Kidney epithelial cell (primary cell): ENCODE data around the gene ZNF784. TPM values are rescaled to one million over a fixed set of nuclear protein-coding genes. Genes with fewer than 3 reads are reported as not detected.

ENCODE experiments used
- DNase-seq: peaks from one replicate; pipeline ENCODE4 v3.0.0-alpha.2; 2010; ENCODE audit warnings: low read depth
- H3K27me3 ChIP-seq: 2 replicates; pipeline ENCODE4 v1.6.0; 2011; ENCODE audit warnings: low read length; ENCODE audit not compliant: control insufficient read depth, insufficient read depth
- H3K36me3 ChIP-seq: 2 replicates; pipeline ENCODE4 v1.5.1; 2011; ENCODE audit warnings: low read length; ENCODE audit not compliant: control insufficient read depth, insufficient read depth
- H3K4me3 ChIP-seq: 2 replicates; pipeline ENCODE4 v1.5.1; 2011; ENCODE audit warnings: low read depth, mild to moderate bottlenecking, control low read depth, low read length
- CTCF ChIP-seq: IDR thresholded peaks from 2 replicates; pipeline ENCODE4 v1.5.1; 2011; ENCODE audit warnings: mild to moderate bottlenecking, moderate library complexity, low read length, control low read depth, inconsistent platforms; ENCODE audit not compliant: insufficient read depth, poor library complexity, severe bottlenecking
- total RNA-seq: library from RNA; depleted of rRNA; stranded (reverse); fragments of >200 nt; gene quantifications from 2 replicates; pipeline ENCODE4 v1.2.3, GENCODE V29; 2015

Gene ZNF784
- total RNA-seq, 1 donor from 2014 or later = 3.6 TPM

GRCh38 chr19:55655648-55656040, 31.3 kb upstream of the ZNF784 start:
- Histone ChIP-seq H3K4me3 (peak overlapping the region; percentile 70), H3K36me3 (peaks cover 2% of the 10 kb centered on the region), H3K27me3 (no peaks in the 10 kb centered on the region)
- no peak for DNase-seq
- TF ChIP-seq CTCF = no peak

GRCh38 chr19:55654868-55655647, 30.7 kb upstream of the ZNF784 start, which contains the start of gene U2AF2:
Gene U2AF2 (plus strand): TSS chr19:55655035. CDS start chr19:55655105, 70 bp downstream.
- peak within 1 kb of the TSS; percentile 70 for H3K4me3 ChIP-seq
- no peaks in the 10 kb centered on the region for H3K27me3 ChIP-seq
- peaks cover 2% of the 10 kb centered on the region for H3K36me3 ChIP-seq
- no peak for DNase-seq
- TF ChIP-seq CTCF = no peak

DNA sequence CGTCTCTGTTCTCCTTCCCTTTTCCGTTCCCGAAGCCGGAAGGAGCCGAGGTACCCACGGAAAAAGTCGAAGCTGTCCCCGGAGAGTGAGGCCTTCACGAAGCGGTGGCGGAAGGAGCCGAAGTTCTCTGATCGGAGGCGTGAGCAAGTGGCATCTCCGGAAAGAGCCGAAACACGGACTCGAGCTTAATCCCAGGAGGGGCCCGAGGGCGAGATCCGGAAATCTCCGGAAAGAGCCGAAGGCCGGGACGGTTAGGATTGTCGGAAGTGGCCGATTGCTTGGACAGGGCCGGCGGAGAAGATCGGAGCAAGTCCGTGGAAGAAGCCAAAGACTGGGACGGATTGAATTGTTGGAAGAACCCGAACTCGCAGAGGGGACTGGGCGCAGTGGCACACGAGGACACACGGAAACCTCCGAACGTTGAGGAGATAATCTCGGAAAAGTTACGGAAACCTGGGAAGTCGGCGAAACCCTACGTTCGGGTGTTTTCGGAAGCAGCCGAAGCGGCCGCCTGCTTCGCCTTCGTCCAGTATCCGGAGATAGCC, 30.0 kb upstream of the ZNF784 start:
- peak; percentile 90 for DNase-seq
- Histone ChIP-seq H3K27me3 (no peaks in the 10 kb centered on the region), H3K36me3 (no peaks in the 10 kb centered on the region), H3K4me3 (peak overlapping the region; percentile 70)
- TF ChIP-seq CTCF = no peak

- Histone ChIP-seq H3K4me3 (peak overlapping the region; percentile 70), H3K27me3 (no peaks in the 10 kb centered on the region), H3K36me3 (no peaks in the 10 kb centered on the region)
- TF ChIP-seq CTCF = peak; percentile 100
- DNase-seq = peak; percentile 94
These were observed 29.4 kb upstream of the ZNF784 start for GRCh38 chr19:55653651-55654322.

DNA sequence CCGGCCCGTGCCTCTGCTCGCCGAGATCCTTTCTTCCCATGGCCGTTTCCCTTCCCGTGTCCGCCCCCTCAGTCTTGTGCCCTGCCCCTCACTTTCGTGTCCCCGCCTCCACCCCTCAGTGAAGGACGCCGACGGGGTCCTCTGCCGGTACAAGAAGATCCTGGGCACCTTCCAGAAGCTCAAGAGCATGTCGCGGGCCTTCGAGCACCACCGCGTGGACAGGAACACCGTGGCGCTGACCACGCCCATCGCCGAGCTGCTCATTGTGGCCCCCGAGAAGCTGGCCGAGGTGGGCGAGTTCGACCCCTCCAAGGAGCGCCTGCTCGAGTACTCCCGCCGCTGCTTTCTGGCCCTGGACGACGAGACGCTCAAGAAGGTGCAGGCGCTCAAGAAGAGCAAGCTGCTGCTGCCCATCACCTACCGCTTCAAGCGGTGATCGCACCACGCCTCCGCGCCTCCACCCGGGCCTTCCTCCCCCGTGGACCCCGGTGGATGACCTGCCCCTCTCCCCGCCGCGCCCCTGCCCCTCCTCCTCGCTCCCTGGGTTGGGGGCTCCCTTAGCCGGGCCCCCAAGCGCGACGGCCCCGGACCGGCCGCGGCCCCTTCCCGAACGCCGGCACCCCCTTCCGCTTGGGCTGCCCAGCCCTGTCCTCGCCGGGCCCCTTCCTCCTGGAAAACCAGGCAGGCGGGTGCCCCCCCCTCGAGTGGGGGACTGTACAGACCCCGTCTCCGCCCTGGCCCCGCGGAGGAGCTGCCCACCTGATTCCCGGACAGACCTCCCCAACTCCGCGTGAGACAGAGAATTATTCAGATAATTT, 28.2 kb upstream of the ZNF784 start:
- no peak for DNase-seq
- TF ChIP-seq CTCF = no peak
- no peak overlapping the region for H3K4me3 ChIP-seq

More for the DNA sequence above, 28.2 kb upstream of the ZNF784 start:
- no peaks in the 10 kb centered on the region for H3K27me3 ChIP-seq
- H3K36me3 ChIP-seq = no peaks in the 10 kb centered on the region
